Neural progenitor cell (in vitro differentiated cells): ENCODE data around the gene ZNF232.
"Not testable (repeated sequence)": the region's sequence is repeated elsewhere in the genome, so short reads cannot be mapped to it uniquely, and the experiment has no call there.

Experiments used
- CTCF ChIP-seq: fragments of 200-600 bp; sonication (generic); IDR thresholded peaks from 2 replicates; pipeline ENCODE4 v1.5.1; 2017; ENCODE audit warnings: antibody characterized with exemption, mild to moderate bottlenecking
- EZH2 ChIP-seq: fragments of 200-600 bp; sonication (generic); IDR thresholded peaks from 2 replicates; pipeline ENCODE4 v1.6.1; 2017; ENCODE audit warnings: antibody characterized with exemption, mild to moderate bottlenecking, moderate library complexity
- EZH2phosphoT487 ChIP-seq: fragments of 200-600 bp; sonication (generic); IDR thresholded peaks from 2 replicates; pipeline ENCODE4 v1.6.1; 2017; ENCODE audit warnings: antibody characterized with exemption

GRCh38 chr17:5131799-5132502 is 20.3 kb upstream of the ZNF232 start:
- TF ChIP-seq CTCF, EZH2, EZH2phosphoT487: not testable (repeated sequence)
